ENCODE data around the gene BABAM2.

BABAM2 gene

GRCh38 chr2:28269019-28269784 lies 378.7 kb downstream of the BABAM2 start:
- no peak for DNase-seq

- DNase-seq, result no peak
These were observed 380.1 kb downstream of the BABAM2 start for GRCh38 chr2:28270456-28271152.

- DNase-seq, result peak; percentile 70
These were observed 380.8 kb downstream of the BABAM2 start for GRCh38 chr2:28271231-28271918.

- no peak for DNase-seq
These were observed 381.4 kb downstream of the BABAM2 start for GRCh38 chr2:28271919-28272250.

- peak; percentile 54 for DNase-seq
These were observed 383.2 kb downstream of the BABAM2 start for GRCh38 chr2:28273751-28274150.

GRCh38 chr2:28274911-28275685 lies 384.6 kb downstream of the BABAM2 start:
- DNase-seq, result peak; percentile 91

GRCh38 chr2:28276076-28276618 lies 385.6 kb downstream of the BABAM2 start:
- peak; percentile 47 for DNase-seq

GRCh38 chr2:28276807-28277206 lies 386.3 kb downstream of the BABAM2 start:
- DNase-seq, result no peak

GRCh38 chr2:28277466-28277865 lies 386.9 kb downstream of the BABAM2 start:
- no peak for DNase-seq

GRCh38 chr2:28279371-28279770 lies 388.8 kb downstream of the BABAM2 start:
- peak; percentile 27 for DNase-seq

- no peak for DNase-seq
These were observed 390.1 kb downstream of the BABAM2 start for GRCh38 chr2:28280619-28281018.

- DNase-seq, result no peak
These were observed 391.2 kb downstream of the BABAM2 start for GRCh38 chr2:28281739-28282138.

- no peak for DNase-seq
These were observed 391.7 kb downstream of the BABAM2 start for GRCh38 chr2:28282248-28282647.

- DNase-seq, result no peak
These were observed 392.5 kb downstream of the BABAM2 start for GRCh38 chr2:28282861-28283646.

- DNase-seq, result no peak
These were observed 393.3 kb downstream of the BABAM2 start for GRCh38 chr2:28283861-28284260.

GRCh38 chr2:28286678-28287077 lies 396.1 kb downstream of the BABAM2 start:
- no peak for DNase-seq

GRCh38 chr2:28287256-28287915 lies 396.9 kb downstream of the BABAM2 start:
- no peak for DNase-seq

GRCh38 chr2:28288620-28289019 lies 398.1 kb downstream of the BABAM2 start:
- no peak for DNase-seq

GRCh38 chr2:28291811-28292440 lies 401.4 kb downstream of the BABAM2 start:
- no peak for DNase-seq

GRCh38 chr2:28292491-28292890 lies 402.0 kb downstream of the BABAM2 start:
- DNase-seq, result no peak

GRCh38 chr2:28293416-28293815 lies 402.9 kb downstream of the BABAM2 start:
- DNase-seq, result no peak
